HL-60/S4 treated with phorbol 12-myristate 13-acetate at 8.2 ng/mL for 4 days and 3 days (cell line): Measurements from ENCODE around the gene ZBTB17.
"Not testable (repeated sequence)": the region's sequence is repeated elsewhere in the genome, so short reads cannot be mapped to it uniquely, and the experiment has no call there.

ENCODE experiments used
- in situ Hi-C: fragments of 300-500 bp; cut with MboI; formaldehyde crosslinking; loops from 2 replicates; pipeline ENCODE4 v1.15.0; 2022; ENCODE audit warnings: low sequenced_read_pairs

The ZBTB17 gene

DNA sequence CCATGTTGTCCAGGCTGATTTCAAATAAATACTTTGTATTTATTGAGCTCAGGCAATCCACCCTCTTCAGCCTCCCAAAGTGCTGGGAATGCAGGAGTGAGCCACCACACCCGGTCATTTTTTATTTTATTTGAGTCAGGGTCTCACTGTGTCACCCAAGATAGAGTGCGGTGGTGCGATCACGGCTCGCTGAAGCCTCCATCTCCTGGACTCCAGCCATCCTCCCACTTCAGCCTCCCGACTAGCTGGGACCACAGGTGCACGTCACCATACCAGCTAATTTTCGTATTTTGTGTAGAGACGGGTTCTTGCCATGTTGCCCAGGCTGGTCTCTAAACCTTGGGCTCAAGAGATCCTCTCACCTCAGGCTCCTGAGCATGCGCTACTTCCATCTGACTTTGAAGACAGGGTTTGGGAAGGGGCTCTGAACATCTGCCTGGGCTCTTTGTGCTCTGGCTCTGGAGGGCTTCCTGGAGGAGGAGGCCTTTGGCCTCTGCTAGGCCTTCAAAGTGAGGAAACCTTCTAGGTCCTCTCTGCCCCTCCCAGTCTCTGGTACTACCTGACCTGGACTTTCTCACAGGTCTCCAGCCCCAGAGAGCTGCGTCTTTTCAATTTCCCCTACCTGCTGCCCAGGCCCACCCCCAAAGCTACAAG lies 36.2 kb upstream of the ZBTB17 start:
- in situ Hi-C loops = no loop called here

- in situ Hi-C loops = no loop called here
Measured at GRCh38 chr1:16010837-16011236, 34.9 kb upstream of the ZBTB17 start.

GRCh38 chr1:16009678-16010077 lies 33.8 kb upstream of the ZBTB17 start:
- in situ Hi-C loops = no loop called here

DNA sequence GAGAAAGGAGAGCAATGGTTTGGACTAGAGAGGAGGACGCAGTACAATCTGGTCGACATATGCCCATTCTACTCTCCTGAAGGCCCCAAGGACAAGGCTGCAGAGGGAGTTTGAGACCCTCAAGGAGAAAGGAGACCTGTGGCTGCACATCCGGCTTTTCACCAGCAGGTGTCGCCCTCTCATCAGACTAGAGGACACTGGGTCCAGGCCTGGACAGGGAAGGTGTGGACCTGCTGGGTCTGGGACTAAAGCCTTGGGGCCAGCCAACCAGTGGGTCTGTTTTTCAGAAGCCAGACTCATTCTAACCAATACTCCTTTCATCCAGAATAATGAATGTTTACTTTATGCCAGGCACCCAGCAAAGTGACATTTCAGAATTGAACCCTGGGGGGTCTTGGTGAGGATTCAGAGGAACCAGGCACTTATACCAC lies 33.1 kb upstream of the ZBTB17 start:
- in situ Hi-C loops = no loop called here

GRCh38 chr1:16007671-16008341 lies 31.9 kb upstream of the ZBTB17 start:
- in situ Hi-C loops = no loop called here

GRCh38 chr1:16006552-16007485 lies 30.9 kb upstream of the ZBTB17 start:
- in situ Hi-C loops = no loop called here

DNA sequence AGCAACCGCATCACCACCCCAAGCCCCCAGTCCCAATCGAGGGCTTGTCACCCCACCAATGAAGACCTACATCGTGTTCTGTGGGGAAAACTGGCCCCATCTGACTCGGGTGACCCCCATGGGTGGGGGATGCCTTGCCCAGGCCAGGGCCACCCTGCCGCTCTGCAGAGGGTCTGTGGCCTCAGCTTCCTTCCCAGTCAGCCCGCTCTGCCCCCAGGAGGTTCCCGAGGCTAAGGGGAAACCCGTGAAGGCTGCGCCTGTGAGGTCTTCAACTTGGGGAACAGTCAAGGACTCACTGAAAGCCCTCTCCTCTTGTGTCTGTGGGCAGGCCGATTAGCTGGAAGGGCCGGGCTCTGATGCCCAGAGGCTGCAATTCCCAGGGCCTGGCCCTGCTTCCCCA lies 30.1 kb upstream of the ZBTB17 start:
- in situ Hi-C loops = no loop called here

GRCh38 chr1:16005597-16005996 lies 29.7 kb upstream of the ZBTB17 start:
- in situ Hi-C loops = no loop called here

- in situ Hi-C loops = not testable (repeated sequence)
Measured at GRCh38 chr1:16001274-16001673, 25.4 kb upstream of the ZBTB17 start.

- in situ Hi-C loops = no loop called here
Measured at GRCh38 chr1:15998929-15999328, 23.0 kb upstream of the ZBTB17 start.

DNA sequence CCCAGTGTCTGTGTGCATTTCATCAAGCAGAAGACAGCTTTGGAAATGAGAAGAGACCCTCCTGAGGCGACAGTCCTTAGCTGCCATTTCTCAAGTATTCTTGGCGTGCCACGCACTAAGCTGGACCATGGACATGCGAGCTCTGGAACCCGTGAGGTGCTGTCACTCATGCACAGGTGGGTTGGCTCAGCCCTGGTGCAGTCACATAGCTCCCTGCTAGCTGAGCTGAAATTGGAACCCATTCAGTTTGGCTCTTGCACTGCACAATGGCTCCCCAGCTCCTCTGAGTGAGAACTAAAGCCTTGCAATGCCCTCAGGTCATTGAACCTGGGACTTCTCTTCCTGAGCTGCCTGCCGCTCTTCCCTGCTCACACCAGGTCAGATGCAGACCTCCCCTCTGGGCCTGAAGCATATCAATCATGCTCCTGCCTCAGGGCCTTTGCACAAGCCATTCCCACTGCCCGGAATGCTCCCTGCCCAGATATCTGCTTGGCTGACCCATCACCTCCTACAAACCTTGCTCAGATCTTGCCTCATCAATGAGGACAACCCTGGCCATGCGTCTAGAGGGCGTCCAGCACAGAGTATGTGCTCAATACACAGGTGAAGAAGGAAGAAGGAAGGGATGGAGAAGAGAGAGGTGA lies 21.9 kb upstream of the ZBTB17 start:
- in situ Hi-C loops = no loop called here

DNA sequence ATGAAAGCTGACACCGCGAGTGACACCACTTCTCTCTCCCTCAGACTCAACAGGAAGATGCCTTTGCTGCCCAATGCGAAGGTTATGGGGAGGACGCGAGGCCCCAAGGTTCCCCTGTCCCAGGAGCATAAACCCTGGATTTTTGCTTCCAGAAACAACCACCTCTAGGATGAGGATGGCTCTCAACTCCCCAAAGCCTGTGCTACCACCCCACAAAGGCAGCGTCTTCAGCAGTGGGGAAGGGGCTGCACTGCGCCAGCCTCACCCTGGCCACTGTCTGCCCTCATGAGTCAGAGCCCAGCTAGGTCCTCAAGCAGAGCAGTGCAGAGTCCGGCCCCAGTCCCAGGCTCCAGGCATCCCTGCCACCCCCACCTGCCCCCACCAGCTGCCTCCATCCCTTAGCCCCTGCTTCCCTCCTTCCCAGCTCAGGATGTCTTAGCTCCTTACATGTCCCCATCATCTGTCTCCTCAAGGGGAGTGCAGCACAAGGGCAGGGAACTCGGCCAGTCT lies 21.2 kb upstream of the ZBTB17 start:
- in situ Hi-C loops = no loop called here

DNA sequence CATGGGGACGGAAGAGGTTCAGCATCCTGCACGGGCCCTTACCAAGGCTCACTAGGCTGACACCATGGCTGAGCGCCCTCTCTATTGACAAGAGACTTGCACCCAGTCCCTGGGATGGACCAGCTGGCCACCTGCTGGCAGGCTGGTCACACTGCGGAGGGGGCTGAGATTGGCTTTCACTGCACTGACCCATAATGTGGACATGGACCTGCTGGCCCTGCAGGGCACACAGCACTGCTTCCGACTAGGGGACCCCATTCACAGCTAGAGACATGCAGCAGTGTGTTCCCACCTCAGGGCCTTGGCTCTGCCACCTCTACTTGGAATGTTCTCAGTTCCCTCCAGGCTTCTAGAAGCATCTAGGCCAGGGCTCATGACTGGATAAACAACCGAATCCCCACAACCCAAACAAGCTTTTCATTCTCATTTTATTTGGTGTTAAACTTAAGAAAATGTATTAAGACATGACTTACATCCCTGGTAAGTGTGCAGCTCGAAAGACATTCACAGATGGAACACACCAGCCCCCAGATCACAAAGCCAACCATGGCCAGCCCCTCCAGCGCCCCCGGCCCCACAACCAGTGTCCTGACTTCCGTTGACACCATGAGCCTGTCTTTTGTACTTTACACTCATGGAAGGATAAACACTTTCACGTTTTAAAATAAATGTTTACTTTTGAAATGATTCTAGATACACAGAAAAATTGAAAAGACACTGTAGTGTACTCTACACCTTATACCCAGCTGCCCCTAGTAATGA lies 18.9 kb upstream of the ZBTB17 start:
- in situ Hi-C loops = no loop called here

GRCh38 chr1:15994081-15994480 lies 18.2 kb upstream of the ZBTB17 start:
- in situ Hi-C loops = no loop called here

DNA sequence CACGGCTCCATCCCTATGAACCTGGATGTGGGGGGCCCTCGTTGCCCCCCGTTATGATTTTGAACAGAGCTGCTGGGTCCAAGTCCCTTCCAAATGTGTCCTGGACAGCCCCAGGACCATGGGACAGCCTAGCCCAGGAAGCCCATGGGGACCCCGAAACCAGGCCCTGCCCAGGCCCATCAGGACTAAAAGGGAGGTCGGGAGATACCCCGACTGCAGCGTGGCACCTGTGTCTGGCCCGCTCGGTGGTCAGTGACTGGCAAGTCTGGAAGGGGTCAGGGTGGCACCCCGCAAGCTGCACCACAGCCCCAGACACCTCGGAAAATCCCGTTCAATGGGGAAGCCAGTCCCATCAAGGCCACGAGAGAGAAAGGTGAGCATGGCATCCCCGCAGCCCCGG lies 17.8 kb upstream of the ZBTB17 start:
- in situ Hi-C loops = no loop called here

GRCh38 chr1:15992582-15993500 lies 16.9 kb upstream of the ZBTB17 start:
- in situ Hi-C loops = no loop called here

- in situ Hi-C loops = no loop called here
Measured at GRCh38 chr1:15992187-15992553, 16.3 kb upstream of the ZBTB17 start.

DNA sequence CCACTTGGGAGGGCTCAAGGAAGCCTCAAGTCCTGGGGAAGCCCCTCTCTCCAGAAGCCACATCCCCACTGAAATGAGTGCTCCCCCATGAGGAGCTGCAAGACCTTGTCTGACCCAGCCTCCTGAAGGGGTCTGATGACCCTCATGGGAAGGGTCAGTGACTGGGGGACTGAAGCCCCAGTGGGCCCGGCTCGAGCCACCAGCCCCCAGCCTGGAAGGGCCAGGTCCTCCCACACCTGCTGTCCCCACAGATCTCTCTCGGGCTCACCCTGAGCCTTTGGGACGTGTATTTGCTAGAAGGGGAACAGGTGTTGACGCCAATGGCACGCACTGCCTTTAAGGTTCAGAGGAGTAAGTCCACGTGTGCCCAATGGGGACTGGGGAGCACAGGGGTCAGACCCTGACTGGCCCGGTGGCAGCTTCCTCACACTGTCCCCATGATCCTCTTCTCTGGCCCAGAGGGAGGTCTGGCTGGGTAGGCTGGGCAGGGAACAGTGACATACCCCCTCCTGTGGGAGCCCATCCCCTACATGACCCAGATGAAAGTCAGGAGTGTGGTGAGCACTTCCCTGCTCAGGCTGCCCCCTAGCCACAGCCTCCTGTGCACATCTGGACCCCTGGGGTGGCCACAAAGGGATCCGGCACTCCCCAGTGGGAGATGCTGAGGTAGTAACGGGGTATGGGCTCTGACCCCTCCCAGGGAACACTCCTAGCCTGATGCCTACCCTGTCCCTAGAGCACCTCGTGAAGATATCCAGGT lies 15.7 kb upstream of the ZBTB17 start:
- in situ Hi-C loops = no loop called here

DNA sequence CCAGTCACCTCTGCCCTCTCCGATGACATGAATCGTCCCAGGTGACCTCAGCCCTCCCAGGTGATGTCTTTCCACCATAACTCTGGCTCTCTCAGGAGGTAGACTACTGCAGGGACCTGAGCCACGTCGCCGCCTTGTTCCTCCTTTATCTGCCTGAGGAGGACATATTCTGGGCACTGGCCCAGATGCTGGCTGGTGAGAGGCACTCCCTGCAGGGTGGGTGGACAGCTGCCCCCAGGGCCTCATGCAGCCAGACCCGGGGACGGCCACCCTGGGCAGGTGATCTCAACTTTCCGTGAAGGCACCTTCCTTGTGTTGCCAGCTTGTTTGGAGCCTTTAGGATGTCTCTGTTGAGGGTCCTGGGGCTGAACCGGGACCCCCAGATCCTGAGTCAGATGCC lies 13.9 kb upstream of the ZBTB17 start:
- in situ Hi-C loops = no loop called here
